GM18858 (cell line): ENCODE data around the gene SLC23A1.
"Not testable (repeated sequence)": the region's sequence is repeated elsewhere in the genome, so short reads cannot be mapped to it uniquely, and the experiment has no call there.

ENCODE experiments used
- ATAC-seq: cut with Tn5 transposase; IDR thresholded peaks from one replicate; pipeline ENCODE4 v1.9.1; 2021; ENCODE audit not compliant: unreplicated experiment

Gene SLC23A1

DNA sequence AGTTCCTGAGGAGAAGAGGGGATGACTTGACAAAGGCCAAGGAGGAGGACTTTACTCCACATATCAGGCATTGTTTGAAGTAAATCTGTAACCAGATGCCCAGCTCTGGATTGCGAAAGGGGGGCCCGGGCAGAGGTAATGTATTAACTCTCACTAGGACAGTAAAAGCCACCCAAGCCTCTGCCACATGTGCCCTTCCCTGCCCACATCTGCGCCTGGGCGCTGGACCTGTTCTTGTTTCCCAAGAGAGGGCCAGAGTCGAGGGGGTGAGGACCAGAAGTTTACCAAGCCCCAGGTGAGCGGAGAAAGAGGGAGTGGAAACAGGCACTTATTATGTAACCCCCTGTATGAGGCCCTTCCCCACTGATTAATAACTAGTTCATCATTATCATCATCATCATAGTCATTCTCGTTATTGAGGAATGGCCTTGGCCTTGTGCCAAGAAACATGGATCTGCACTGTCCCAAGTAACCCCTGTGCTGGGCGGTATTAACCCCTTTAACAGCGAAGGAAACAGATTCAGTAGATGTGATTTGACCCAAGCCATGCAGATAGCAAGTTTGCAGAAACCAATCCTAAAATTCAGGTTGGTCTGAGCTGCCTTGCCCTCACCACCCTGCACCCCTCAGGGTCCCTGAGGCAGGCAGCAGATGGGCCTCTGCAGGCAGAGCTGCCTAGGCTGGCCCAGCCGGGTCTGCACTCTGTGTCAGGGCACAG lies at the start of gene SLC23A1:
Gene SLC23A1, minus strand, starts transcription at position 23 of the 718 bp plus-strand sequence. CDS start 44 bp downstream, outside the sequence.
- ATAC-seq: no peak

DNA sequence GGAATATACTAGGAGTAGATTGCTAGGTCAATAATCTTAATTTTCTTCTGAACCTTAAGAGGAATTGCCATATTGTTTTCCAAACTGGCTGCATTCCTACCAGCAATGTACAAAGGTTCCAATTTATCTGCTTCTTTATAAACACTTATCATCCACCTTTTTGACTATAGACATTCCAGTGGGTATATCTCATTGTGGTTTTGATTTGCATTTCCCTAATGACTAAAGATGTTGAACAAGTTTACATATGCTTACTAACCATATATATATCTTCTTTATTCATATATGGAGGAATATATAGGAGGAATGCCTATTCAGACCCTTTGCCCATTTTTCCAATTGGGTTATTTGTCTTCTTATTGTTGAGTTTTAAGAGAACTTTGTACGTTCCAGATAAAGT lies 48.6 kb upstream of the SLC23A1 start:
- no peak for ATAC-seq

DNA sequence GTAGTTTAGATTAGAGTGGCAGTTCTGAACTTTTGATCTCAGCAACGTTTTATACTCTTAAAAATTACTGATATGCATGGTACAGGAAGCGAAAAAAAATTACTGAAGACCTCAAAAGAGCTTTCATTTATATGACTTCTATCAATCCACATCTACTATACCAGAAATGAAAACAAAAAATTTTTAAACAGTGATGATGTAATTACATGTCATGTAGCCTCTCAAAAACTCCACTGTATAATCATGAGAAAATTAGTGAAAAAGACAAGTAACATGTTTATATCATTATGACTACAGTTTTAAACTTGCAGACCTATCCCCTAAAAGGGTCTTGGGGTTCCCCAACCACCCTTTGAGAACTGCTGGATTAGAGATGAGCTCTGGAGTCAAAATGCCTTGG lies 46.9 kb upstream of the SLC23A1 start:
- ATAC-seq: no peak

DNA sequence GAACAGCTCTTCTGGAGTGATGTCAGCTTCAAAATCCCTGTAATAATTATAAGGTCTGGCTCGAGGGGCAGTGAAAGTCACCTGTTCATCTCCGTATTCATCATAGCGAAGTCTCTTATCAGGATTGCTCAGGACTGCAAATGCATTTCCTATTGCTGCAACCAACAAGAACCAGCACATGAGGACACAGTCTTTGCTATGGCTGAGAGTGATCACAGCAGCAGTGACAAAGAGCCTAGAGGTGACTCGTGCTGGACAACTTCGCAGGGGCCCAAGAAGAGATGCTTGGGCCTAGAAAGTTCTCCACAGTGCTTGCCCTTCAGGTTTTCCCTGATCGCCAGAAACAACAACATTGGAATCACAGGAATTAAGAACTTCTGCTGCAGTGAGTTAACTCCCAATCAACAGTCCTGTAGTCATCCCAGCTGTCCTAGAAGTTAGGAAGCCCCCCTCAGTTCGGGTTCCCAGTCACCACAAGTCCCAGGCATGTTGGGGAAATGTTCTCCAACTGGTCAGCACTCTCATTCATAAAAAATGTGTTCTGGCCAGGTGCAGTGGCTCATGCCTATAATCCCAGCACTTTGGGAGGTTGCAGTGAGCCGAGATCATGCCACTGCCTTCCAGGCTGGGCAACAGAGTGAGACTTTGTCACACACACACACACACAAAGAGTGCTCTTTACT lies 43.2 kb upstream of the SLC23A1 start:
- no peak for ATAC-seq

DNA sequence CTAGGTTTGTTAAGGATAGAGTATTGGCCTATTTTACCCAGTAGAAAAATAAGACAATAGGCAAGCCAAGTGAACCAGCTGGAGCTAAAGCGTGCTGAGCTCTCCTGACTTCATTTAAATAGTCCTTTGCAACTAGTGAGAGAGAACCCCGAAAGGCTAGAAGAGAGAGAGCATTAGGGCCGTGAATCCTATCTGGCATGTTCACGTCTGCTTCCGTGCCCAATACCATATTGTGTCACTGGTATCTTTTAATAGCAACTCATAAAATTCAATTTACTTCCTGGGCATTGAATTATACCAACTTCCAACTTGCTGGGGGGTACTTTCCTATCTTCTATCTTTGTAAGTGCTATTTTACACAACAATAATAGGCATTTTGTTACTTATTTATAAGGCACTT lies 42.4 kb upstream of the SLC23A1 start:
- ATAC-seq: no peak

DNA sequence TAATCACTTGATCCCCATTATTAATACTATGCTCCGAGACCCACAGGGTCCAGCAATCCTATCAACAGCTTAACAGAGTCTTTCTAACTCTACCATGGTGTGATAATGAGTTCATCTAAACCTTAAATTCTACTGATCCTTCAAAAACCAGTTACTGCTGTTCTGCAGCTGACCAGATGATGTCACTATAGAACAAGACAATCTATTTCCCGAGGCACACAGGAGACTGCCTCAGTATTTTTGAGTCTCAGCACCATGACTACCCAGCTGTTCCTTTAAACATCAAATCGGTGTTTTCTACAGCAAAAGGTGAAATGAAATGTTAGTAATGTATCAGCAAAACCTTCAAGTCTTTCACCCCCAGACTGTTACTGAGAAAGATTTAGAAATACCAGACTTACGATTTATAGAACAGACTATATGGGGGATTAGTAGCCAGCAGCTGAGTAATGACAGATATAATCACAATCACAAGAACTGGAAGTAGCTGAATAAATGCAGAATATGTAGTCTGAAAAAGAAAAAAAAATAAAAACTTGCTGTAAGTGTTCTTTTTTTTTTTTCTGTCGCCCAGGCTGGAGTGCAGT lies 39.3 kb upstream of the SLC23A1 start:
- ATAC-seq: no peak

DNA sequence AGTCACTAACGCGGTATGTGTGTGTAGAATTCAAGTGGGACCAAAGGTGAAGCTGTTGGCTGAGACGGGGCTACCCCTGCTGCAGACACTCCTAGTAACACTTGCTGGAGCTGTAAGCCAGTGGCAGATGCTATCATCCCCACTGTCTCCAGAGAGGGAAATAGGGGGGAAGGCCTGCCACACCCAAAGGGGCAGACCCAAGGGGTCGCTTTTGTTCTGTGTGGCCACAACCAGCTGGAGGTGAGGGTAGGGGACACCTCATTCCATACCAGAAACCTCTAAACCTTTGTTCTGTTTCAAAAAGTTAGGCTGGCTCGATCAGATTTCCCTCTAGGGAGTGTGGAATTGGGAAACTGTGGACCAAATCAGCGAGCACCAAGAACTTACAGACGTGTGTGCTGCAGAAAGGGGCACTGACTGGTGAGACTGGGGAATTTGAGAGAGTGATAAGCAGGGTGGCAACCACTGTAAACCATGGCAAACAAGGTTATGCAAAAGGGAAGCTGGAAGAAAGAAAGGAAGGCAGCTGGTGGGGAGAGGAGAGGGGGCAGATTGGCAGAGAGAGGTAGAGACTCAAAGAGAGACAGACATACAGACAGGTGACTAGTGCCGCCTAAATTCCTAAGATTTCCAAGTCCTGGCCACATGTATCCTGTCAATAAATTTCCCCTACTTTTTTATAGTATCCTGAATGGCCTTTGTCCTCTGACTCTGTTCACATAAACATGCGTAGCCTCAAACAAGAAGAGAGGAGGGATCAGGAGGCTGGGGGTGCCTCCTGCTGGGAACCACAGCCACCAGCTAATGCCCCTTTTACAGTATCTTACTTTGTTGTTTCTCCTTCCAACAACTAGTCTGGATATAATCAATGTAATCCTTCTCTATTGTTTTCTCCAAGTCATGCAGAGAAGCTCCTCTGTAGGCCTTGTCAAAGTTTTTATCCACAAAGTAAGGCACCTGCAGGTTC lies 36.4 kb upstream of the SLC23A1 start:
- ATAC-seq: no peak

DNA sequence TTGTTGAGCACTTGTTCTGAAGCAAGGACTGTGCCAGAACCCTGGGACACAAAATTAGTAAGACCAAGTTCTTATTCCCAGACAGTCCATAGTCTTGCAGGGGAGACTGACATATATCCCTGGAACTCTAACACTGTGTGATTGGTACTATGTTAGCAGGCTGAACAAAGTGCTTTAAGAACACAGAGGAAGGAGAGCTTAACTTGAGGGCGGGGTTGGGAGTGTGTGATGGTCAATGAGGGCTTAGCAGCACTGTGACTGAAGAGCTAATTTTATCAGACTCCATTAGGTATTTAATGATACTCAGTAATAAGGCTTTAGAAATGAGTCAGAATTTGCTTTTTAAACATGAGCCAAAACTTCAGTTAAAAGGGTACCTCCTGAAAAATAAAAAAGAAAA lies 35.7 kb upstream of the SLC23A1 start:
- no peak for ATAC-seq

DNA sequence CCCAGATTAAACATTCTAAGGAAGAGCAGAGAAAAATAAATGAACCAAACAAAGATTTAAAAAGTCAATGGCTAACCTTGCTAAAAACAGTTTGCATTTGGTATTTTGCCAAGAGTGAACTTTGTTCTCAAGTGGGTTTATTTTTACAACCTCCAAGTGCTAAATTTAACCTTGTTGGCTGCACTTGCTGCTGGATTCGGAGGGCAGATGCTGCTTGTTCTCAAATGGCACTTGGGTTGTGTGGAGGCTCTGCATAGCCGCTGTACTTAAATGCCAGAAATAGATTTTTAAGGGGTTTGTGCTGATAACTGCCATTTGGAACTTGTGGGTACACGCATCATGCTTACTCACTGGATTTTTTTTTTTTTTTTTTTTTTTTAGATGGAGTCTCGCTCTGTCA lies 34.1 kb upstream of the SLC23A1 start:
- ATAC-seq: no peak

DNA sequence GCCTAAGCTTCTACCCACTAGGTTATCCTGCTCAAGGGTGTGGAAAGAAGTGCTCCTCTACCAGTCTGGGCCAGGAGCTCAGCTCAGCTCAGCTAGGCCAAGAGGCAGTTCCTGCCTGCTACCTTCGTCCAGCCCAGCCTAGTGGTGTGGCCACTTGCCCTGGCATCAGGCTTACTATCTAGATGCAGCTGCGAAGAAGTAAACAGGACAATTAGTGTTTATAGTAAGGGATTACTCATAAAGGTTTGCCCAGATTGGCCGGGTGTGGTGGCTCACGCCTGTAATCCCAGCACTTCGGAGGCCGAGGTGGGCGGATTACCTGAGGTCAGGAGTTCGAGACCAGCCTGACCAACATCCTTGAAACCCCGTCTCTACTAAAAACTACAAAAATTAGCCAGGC lies 33.6 kb upstream of the SLC23A1 start:
- no peak for ATAC-seq

DNA sequence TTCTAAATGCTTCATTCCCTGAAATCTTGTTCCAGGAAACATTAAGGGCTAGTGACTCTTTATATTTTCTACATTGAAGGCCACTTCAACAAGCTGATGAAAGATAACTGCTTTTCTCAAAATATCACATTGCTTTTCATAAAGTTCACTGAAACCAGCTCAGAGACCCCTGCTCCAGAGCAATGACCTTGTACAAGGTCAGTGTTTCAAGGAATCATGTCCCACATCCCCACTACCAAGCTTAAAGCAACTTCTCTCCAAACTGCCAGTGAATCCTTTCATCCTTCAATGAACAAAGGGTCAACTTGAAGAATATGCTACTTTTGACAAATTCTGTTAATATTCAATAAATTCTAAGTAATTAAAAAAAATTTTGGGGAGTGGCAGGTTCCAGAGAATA lies 32.8 kb upstream of the SLC23A1 start:
- ATAC-seq: no peak

DNA sequence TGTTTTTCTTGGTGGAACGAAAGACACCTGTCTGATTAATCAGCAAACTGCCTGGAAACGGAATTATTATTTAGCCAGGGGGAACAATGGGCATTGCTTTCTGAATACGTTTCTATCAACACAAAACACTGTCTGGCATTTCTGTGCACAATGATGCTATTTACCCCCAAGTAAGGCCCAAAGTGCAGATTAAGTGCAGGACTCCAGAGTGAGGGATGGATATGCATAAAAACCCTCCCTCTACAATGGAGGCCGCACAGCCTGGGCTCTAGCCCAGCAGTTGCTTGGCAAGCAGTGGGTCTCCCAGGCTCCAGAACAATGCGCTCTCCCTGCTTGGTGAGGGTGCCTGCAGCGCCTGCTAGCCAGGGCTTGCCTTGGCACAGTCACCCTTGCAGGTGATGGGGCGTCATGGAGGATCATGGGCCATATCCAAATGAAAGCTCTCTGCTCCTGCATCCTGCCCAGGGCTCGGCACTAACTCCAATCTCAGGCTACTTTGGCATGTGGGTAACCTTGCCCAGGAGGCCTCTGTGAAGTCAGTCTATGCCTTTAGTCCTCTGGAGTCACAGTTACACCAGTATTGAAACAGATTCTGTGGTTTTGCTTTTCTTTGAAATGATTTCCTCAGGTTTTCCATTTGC lies 32.2 kb upstream of the SLC23A1 start:
- no peak for ATAC-seq

DNA sequence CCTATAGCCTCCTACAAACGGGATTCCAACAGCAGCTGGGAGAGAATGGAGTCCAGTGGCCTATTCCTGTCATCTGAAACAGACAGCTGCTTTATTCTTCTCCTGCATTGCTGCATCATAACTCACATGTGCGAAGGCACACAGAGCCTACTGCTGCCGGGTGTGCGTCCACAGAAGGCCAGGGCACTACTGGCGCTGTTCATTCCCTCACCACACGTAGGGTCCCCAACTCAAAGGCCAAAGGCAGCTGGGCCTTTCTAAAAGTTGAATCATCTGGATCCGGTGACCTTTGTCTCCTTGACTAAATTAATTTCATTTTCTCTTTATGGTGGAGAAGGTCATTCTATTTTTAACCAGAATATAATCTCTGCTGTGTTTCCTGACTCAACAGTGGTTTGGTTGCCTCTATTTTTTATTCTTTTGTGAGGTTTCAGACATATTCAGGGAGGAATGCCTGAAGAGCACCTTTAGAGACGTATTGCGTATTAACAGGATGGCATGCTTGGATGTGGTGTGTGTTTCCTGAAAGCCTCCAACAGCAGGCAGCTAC lies 31.6 kb upstream of the SLC23A1 start:
- ATAC-seq: no peak

DNA sequence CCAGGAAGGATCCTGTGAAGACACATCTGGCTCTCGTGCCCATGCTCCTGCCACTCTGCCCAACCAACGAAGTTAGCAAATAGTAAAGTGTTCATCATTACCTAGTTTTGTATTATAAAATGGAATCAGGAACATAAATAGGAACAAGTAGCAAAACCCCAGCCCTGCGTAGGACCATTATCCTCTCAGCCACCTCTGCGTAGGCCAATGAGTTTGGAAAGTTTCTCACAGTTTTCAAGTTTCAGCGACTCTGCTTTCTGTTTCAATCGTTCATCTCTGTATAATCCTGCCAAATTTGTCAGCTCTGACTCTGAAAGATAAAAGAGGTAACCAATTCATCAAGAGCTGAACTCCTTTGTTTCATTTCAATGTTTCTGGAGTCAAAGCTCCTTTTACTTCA lies 30.9 kb upstream of the SLC23A1 start:
- ATAC-seq: no peak

DNA sequence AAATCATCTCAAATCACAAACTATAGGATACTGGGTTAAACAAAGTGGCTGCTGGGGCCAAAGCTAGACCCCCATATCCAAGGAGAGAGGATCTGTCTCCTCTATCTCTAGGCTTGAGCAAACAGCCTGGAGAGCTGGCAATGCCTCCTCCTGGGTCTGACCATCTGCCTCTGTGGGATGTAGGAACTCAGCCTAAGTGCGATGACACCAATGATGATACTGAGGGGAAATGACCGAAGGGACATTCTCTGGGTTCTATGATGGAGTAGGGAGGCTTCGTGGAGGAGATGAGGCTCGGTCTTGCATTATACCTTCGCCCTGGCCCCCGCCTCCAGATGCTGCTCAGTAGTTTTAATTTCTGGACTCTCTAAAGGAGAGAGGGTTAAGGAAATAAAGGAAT lies 30.1 kb upstream of the SLC23A1 start:
- no peak for ATAC-seq

DNA sequence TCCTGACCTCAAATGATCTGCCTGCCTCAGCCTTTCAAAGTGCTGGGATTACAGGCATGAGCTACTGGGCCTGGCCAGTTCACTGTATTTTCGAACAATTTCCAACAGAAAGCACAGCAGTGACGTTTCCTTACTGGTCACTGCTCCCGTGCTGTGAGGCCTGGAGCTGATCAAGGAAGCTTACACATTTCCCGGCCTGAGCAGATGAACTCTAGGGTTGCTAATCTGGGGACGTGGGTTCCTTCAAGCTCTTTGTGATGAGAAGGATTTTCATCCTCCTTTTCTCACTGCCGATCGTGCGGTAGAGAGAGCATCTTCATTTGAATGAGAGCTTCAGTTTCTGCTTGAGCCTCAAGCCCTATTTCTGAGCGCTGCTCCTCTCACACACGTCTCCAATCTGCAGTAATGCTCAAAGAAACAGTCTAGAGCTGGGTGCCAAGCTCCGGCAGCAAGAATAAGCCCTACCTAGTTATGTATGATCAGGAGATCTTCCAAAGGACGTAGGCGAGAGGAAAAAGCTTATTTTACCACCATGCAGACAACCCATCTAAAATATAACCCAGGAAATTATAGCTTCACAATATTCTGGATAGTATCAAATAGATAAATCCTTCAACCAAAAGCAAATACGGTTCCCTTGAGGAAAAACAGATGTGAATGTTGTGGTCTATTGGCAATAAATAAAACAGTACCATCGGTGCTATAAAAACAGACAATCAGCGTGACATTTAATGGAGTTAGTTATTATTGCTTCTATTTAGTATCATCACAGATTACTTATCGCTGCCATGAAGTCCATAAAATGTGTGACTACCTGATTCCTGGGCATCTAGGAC lies 28.1 kb upstream of the SLC23A1 start:
- no peak for ATAC-seq

DNA sequence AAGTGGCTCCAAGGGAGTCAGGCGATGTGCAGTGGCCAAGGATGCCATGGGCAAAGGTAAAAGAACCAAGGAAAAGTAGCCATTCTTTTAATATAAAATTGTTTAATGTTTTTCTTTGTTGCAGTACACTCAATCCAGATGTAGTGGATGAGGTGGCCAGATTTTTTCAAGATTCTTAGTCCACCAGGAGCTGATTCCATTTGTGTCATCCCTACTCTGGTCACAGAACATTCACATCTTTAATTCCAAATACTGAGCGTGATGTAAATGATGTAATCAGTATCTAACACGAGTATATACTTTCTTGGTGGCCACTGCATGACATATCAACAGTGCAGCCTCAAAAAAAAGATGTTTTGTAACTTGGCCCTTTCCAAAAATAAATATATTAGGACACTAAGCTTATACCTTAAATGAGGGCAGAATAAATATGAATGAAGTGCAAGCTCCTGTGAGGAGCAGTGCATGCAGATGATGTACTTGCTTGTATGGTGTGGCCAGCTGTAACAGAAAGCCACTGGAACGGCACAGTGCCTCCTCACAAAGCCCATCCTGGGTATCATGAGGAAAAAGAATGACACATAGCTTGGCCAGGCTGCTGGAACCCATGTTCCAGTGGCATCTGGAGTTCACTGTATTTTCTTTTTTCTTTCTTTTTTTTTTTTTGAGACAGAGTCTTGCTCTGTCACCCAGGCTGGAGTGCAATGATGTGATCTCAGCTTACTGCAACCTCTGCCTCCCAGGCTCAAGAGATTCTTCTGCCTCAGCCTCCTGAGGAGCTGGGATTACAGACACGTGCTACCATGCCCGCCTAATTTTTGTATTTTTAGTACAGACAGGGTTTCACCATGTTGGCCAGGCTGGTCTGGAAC lies 27.3 kb upstream of the SLC23A1 start:
- no peak for ATAC-seq

DNA sequence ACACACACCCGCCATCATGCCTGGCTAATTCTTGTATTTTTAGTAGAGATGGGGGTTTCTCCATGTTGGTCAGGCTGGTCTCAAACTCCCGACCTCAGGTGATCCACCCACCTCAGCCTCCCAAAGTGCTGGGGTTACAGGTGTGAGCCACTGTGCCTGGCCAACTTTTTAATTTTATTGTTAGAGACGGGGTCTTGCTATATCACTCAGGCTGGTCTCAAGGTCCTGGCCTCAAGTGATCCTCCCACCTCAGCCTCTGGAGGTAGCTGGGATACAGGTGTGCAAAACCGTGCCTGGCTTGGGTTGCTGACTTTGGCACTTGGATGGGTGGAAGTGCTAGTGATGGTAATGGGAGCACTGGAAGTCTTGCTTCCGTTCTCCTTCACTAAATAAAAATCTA lies 26.0 kb upstream of the SLC23A1 start:
- not testable (repeated sequence) for ATAC-seq

DNA sequence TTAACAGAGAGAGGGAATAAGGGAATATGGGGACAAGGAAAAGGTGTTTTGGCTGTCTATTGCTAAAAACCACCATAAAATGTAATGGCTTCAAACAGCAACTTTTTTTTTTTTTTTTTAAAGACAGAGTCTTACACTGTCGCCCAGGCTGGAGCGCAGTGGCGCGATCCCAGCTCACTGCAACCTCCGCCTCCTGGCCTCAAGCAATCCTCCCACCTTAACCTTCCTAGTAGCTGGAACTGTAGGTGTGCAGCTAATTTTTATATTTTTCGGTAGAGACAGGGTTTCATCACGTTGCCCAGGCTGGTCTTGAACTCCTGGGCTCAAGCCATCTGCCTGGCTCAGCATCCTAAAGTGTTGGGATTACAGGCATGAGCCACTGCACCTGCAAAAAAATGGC lies 25.1 kb upstream of the SLC23A1 start:
- no peak for ATAC-seq
